Head of caudate nucleus (tissue), 42 donors: Measurements from ENCODE around the gene F7.

Experiments used
- DNase-seq, 42 donors: peaks; one replicate each; pipeline versions ENCODE4 v3.0.0 to v3.0.0-alpha.2; 2020 to 2021; ENCODE audit warnings: mixed read lengths in 7 of 42
- intact Hi-C: fragments of 100-400 bp; cut with DNase I; formaldehyde crosslinking; loops from one replicate; pipeline ENCODE4 v1.15.0; 2022

Gene F7

GRCh38 chr13:113143466-113144254 lies 38.1 kb downstream of the F7 start:
- intact Hi-C loops = no loop called here
- peak in 8 of 42 donors; percentile 6 to 40 (median 17) for DNase-seq

GRCh38 chr13:113144255-113144629 lies 38.7 kb downstream of the F7 start:
- intact Hi-C loops = no loop called here
- DNase-seq = peak in 6 of 42 donors; percentile 2 to 28 (median 18)

- intact Hi-C loops = no loop called here
- peak in 5 of 42 donors; percentile 4 to 23 (median 13) for DNase-seq
Measured at GRCh38 chr13:113145496-113145895, 39.9 kb downstream of the F7 start.

- peak in 5 of 42 donors; percentile 3 to 30 (median 16) for DNase-seq
- intact Hi-C loops = no loop called here
Measured at GRCh38 chr13:113145911-113146598, 40.5 kb downstream of the F7 start.

GRCh38 chr13:113146750-113147149 lies 41.2 kb downstream of the F7 start:
- peak in 8 of 42 donors; percentile 3 to 27 (median 10) for DNase-seq
- intact Hi-C loops = no loop called here

- intact Hi-C loops = no loop called here
- DNase-seq = peak in 7 of 42 donors; percentile 2 to 25 (median 14)
Measured at GRCh38 chr13:113147206-113147605, 41.6 kb downstream of the F7 start.

- intact Hi-C loops = no loop called here
- DNase-seq = peak in 7 of 42 donors; percentile 6 to 34 (median 27)
Measured at GRCh38 chr13:113148407-113148806, 42.8 kb downstream of the F7 start.

- peak in 5 of 42 donors; percentile 12 to 28 (median 27) for DNase-seq
- intact Hi-C loops = no loop called here
Measured at GRCh38 chr13:113148940-113149503, 43.4 kb downstream of the F7 start.

- intact Hi-C loops = loop anchor here (5.0 kb wide), 1 partner anchor 113 kb away; no protein-coding TSS in a partner anchor
- peak in 4 of 42 donors; percentile 20 to 29 (median 25) for DNase-seq
Measured at GRCh38 chr13:113149711-113150549, 44.3 kb downstream of the F7 start.

GRCh38 chr13:113150550-113151365 lies 45.2 kb downstream of the F7 start:
- DNase-seq = peak in 4 of 42 donors; percentile 18 to 37 (median 24)
- intact Hi-C loops = loop anchor here (5.0 kb wide), 1 partner anchor 113 kb away; no protein-coding TSS in a partner anchor

- intact Hi-C loops = loop anchor here (5.0 kb wide), 1 partner anchor 115 kb away; no protein-coding TSS in a partner anchor
- peak in 9 of 42 donors; percentile 14 to 53 (median 32) for DNase-seq
Measured at GRCh38 chr13:113151745-113152690, 46.4 kb downstream of the F7 start.

- intact Hi-C loops = loop anchor here (5.0 kb wide), 1 partner anchor 115 kb away; no protein-coding TSS in a partner anchor
- DNase-seq = no peak
Measured at GRCh38 chr13:113152691-113152983, 47.0 kb downstream of the F7 start.

GRCh38 chr13:113152984-113153809 lies 47.6 kb downstream of the F7 start:
- DNase-seq = peak in 36 of 42 donors; percentile 9 to 67 (median 38)
- intact Hi-C loops = loop anchor here (5.0 kb wide), 1 partner anchor 116 kb away; no protein-coding TSS in a partner anchor

GRCh38 chr13:113153810-113154748 lies 48.5 kb downstream of the F7 start:
- intact Hi-C loops = loop anchor here (5.0 kb wide), 1 partner anchor 117 kb away; no protein-coding TSS in a partner anchor

GRCh38 chr13:113155201-113155600 lies 49.6 kb downstream of the F7 start:
- intact Hi-C loops = loop anchor here (5.0 kb wide), 1 partner anchor 47 kb away; no protein-coding TSS in a partner anchor
- peak in 2 of 42 donors; percentile 7 to 22 for DNase-seq

More at GRCh38 chr13:113153810-113154748, 48.5 kb downstream of the F7 start:
- DNase-seq = peak; percentile 64 to 94 (median 85)
